ENCODE results near the gene PLCD3. TPM values are rescaled to one million over a fixed set of nuclear protein-coding genes. Genes with fewer than 3 reads are reported as not detected.

Gene PLCD3
- total and polyA plus RNA-seq, 9 of the 15 experiments (the other 6 are each of a cell fraction or from before 2014, with no cell fraction given), result 0.20 to 22.6 (median 7.5) TPM

- TF ChIP-seq TFAP4 (CRISPR knock-in tag; IDR thresholded peaks at IDR 0.05; ENCODE audit: borderline replicate concordance) (peak; percentile 81), ZNF592 (IDR thresholded peaks at IDR 0.05) (peak; percentile 95), CREM (IDR thresholded peaks at IDR 0.05; ENCODE audit: low read depth) (peak; percentile 67), NCOR1 (IDR thresholded peaks at IDR 0.05) (peak; percentile 35), CXXC5 (CRISPR knock-in tag; IDR thresholded peaks at IDR 0.05) (peak; percentile 82), ELF1 (tag; IDR thresholded peaks at IDR 0.05) (no peak), POLR2G (IDR thresholded peaks at IDR 0.05; ENCODE audit: low read depth, low read length) (peak; percentile 71), JUNB (CRISPR knock-in tag; conservative IDR thresholded peaks at IDR 0.05) (no peak), BRF1 (IDR thresholded peaks at IDR 0.05; ENCODE audit: borderline replicate concordance, extremely low read depth, insufficient read length) (no peak), CTCFL (IDR thresholded peaks at IDR 0.05; ENCODE audit: borderline replicate concordance, insufficient read depth, low read depth, low read length, poor library complexity, severe bottlenecking) (peak; percentile 86), ARID1B (IDR thresholded peaks at IDR 0.05) (peak; percentile 86), GTF2F1 (IDR thresholded peaks at IDR 0.05; ENCODE audit: low read depth, low read length) (no peak), ZBTB33 (CRISPR knock-in tag; IDR thresholded peaks at IDR 0.05) (peak; percentile 94), TBL1XR1 (IDR thresholded peaks at IDR 0.05; ENCODE audit: low read length in 2 of 2) (peak in 1 of 2 experiments; percentile 68; a peak in 2 of 4 replicates), RBM22 (IDR thresholded peaks at IDR 0.05; ENCODE audit: low read depth, low read length, poor library complexity, severe bottlenecking) (no peak), GTF2B (IDR thresholded peaks at IDR 0.05; ENCODE audit: extremely low read depth, insufficient read length) (no peak), STAG1 (CRISPR knock-in tag; IDR thresholded peaks at IDR 0.05; ENCODE audit: borderline replicate concordance) (peak; percentile 98)
These were observed 3.1 kb upstream of the PLCD3 start, which contains the start of gene ACBD4 (continued) for GRCh38 chr17:45135192-45135977.

Data from K562 (cell line).